NCI-H128 (cell line): ENCODE data around the gene ACSS1.

ENCODE experiments used
- DNase-seq: peaks from one replicate; lab custom pipeline; 2025; ENCODE audit not compliant: unreplicated experiment; lab: John Stamatoyannopoulos, UW

ACSS1 gene

GRCh38 chr20:25046736-25047666, 10.9 kb downstream of the ACSS1 start:
- DNase-seq, result no peak

DNA sequence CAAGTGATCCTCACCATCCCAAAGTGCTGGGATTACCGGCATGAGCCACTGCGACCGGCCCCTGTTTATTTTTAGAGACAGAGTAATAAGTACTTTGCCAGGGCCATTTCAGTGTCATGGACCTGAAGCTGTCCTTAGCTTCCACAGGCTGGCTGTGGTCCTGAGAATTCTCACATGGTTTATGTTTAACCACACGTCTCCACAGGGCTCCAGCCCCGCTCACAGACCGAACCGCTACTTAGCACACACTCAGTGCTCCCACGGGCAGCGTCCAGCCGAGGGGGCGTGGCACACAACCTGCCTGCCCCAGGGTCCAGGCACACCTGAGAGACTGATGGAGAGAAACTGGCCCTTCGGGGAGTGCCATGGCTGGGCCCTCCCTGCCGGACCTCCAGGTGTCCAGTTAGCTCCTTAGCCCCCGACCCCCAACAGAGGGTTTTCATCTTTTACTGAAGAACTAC, 11.7 kb downstream of the ACSS1 start:
- DNase-seq, result no peak

- no peak for DNase-seq
These were observed 12.6 kb downstream of the ACSS1 start for GRCh38 chr20:25045343-25045712.

- no peak for DNase-seq
These were observed 13.1 kb downstream of the ACSS1 start for GRCh38 chr20:25044660-25045342.

DNA sequence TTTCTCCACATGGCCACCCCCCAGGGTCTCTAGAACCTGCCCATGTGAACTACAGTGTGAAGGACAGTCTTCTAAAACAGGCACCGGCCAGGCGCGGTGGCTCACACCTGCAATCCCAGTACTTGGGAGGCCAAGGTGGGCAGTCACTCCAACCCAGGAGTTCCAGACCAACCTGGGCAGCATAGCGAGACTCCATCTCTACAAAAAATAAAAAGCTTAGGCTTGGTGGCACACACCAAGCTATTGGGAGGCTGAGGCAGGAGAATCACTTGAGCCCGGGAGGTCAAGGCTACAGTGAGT, 13.7 kb downstream of the ACSS1 start:
- no peak for DNase-seq

DNA sequence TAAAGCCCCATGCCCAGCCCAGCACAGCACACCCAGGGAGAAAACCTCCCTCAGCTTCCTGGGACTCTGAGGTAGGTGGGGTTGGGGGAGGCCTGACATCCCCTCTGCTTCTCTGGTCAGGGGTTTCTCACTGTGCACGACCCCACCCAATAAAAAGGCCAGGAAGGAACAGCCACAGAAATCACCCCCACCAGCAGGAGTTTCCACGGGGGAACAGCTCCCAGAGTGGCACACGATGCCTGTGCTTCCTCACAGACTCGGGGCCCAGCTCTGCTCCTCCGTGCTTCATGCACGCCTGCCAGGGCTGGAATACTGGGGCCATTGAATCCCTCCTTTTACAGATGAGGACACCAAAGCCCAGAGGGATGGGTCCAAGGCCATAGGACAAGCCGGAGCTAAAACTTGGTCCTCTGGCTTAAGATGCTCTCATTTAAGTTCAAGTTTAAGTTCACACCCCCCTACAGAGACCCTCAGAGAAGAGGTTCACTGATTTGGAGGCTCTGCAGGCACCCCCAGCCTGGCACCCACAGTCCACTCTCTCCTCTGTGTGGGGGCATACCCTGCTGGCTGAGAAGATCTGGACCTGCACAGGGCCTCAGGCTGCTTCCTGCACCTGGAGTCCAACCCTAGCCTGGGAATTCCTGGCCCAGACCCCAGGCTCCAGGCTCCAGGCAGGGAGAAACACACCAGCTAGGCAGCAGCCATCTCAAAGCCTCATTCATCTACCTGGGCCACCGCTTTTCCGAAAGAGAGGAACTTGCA, 14.3 kb downstream of the ACSS1 start:
- no peak for DNase-seq

DNA sequence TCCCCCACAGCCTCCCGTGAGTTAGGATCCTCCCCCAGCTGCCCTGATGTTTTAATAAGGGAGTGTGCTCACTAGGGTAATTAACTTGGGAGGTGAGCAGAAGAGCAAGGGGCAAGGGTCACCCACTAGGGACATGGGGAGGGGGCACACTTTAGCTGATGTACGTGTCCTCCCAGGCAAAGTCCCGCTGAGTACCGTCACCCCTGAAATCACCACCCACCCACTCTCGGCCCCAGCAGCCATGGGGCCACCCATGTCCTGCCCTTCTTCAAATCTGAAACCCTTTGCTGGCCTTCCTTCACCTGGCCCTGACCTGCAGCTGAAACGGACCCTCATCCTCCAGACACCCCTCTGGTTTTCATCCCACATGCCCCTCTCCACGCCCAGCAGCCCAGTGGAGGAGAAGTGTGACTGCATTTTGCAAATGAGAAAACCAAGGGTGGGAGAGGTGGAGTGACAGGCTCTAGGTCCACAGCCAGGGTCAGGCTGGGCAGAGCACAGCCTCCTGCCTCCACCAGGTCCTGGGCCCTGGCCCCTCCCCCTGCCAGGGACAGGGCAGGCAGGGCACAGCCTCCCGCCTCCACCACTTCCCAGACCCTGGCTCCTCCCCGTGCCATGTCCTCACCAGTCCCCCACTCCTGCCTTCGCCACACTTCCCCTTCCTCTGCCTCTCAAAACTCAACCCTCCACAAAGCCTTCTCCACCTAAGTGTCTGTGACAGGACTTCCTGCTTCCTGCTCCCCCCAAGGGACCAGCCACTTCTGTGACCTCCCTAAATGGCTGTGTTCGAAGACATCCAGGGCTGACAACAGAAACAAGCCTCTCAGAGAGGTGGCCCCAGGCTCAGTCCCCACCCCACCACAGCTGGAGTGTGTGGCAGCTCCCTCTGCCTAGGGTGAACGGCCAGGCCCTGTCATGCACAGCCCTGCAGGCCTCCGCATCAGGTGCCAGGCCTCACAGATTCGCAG, 15.1 kb downstream of the ACSS1 start:
- DNase-seq, result no peak

- DNase-seq, result no peak
These were observed 16.0 kb downstream of the ACSS1 start for GRCh38 chr20:25041813-25042530.

- DNase-seq, result no peak
These were observed 17.5 kb downstream of the ACSS1 start for GRCh38 chr20:25040438-25040831.

GRCh38 chr20:25039697-25040437, 18.1 kb downstream of the ACSS1 start:
- DNase-seq, result no peak

GRCh38 chr20:25038591-25039015, 19.3 kb downstream of the ACSS1 start:
- no peak for DNase-seq

DNA sequence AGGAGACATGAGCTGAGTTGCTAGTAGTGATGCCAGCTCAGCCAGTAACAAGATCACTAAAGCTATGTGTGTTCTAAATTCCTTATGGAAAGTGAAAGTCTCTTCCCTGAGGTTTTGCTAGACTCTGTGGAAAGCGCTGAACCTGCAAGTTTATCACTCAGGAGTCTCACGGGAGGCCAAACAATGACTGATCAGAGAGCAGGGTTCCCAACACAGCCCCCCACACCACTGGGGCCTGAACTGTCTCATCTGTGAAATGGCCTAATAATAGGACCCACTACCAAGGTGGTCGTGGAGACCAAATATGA, 19.9 kb downstream of the ACSS1 start:
- no peak for DNase-seq

DNA sequence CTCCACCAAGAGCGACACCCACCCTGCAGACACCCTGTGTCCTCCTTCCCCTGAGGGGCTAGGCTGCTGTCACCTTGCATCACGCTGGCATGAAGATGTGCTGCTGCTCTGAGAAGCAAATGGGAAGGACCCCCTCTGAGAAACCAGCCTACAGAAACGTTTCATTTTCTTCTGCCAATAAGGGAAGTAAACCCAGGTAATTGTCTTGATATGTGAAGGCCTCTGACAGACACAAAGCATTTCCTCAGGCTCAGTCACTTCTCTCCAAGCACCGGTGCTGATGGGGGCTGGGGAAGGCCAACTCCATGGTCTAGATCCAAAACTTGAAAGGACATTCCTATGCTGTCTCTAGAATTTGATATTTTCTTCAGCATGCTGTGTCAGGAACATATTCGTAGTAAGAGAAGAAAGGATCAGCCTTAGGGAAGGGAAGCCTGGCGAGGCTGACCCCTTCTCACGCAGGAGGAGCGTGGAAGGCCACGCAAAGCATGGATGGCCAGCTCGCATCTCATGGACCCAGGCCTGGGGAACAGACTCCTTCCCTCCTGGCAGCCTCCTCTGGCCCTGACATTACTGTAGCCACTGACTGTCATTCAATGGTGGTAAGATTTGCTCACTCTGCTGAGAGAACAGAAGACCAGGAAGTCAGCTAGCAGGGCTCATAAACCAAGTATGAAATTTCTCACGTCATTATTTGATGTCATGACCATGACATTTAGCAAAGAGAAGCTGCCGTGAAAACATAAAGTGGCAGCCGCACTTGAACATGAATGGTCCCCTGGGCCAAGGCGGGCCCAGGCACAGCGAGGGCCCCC, 20.4 kb downstream of the ACSS1 start:
- no peak for DNase-seq

GRCh38 chr20:25036331-25036936, 21.5 kb downstream of the ACSS1 start:
- no peak for DNase-seq

- DNase-seq, result no peak
These were observed 22.0 kb downstream of the ACSS1 start for GRCh38 chr20:25035921-25036320.

DNA sequence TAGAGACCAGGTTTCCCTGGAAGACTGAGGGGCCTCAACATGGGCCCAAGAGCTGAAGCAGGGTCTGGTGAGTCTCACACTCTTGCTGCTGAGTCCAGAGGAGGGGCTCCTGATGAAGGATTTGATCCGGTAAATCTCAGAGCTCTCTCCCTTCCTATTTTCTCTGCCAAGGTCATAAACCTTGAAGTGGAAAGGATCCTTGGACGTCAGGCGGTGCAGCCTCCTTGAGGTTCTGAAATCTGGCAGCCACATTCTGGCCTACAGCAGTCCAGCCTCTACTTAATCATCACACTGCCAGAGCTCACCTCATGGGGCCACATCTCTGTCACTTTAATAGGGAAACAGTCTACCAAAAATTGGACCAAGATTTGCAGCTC, 24.0 kb downstream of the ACSS1 start:
- no peak for DNase-seq

DNA sequence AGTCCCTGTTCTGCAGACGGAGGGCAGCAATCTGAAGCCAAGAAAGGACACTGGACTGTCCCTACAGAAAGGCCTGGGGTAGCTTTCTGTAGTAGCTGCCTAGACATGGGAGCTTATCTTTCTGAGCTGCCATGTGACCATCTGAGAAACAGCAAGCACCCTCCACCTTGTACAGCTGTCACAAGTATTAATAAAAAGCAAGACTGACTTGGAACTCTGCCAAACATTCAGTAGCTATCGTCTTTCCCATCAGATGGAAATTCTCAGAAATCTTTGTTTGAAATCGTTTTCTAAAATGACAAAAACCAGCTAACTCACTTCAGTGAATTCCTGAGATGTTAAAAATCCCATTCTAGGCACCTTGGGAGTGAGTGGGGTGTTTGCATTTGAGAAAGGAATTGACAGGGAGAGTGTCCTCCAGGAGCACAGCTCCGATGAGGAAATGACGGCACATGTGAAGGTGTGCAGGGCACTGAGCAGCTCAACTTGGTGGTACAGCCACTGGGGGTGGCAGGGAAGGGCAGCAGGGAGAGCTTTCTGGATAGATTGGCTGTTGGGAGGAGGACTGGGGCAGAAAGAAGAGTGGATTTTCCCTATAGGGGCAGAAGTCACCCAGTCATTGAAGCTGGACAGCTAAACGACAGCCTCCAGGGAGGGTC, 24.5 kb downstream of the ACSS1 start:
- no peak for DNase-seq
